Gastrocnemius medialis (tissue), 4 donors: Measurements from ENCODE around the gene PLEKHB2.
"Not testable (repeated sequence)": the region's sequence is repeated elsewhere in the genome, so short reads cannot be mapped to it uniquely, and the experiment has no call there.

Experiments
- CTCF ChIP-seq, 5 experiments: fragments of 450-650 bp in 3 of 5; fragments of 200-600 bp in 2 of 5; sonication (generic) in 2 of 5; IDR thresholded peaks in 4 of 5; conservative IDR thresholded peaks in 1 of 5; 1 replicate in 4 of 5; 2 replicates in 1 of 5; pipeline ENCODE4 v1.5.1; 2016 to 2019; ENCODE audit warnings: antibody characterized with exemption in 5 of 5, mild to moderate bottlenecking in 3 of 5, moderate library complexity in 3 of 5
- POLR2A ChIP-seq, 2 donors: fragments of 450-650 bp; IDR thresholded peaks; one replicate each; pipeline ENCODE4 v1.6.1; 2017; ENCODE audit warnings: antibody characterized with exemption in 2 of 2, mild to moderate bottlenecking in 2 of 2, moderate library complexity in 2 of 2

GRCh38 chr2:131178050-131178449, 72.9 kb downstream of the PLEKHB2 start:
- not testable (repeated sequence) for TF ChIP-seq CTCF (IDR thresholded peaks at IDR 0.05 in 4 of 5, conservative IDR thresholded peaks at IDR 0.05 in 1 of 5); POLR2A (IDR thresholded peaks at IDR 0.05)
